GM12878 (cell line): Measurements from ENCODE around the gene FREM2. TPM values are rescaled to one million over a fixed set of nuclear protein-coding genes. Genes with fewer than 3 reads are reported as not detected.

Experiments used
- ATAC-seq: fragments of 200-7000 bp; cut with Tn5 transposase; 3 replicates; pipeline ENCODE4 v1.9.1; 2020; ENCODE audit warnings: mild to moderate bottlenecking, moderate library complexity
- BruUV-seq: library from RNA; stranded (reverse); fragments of 400-500 nt; replicated peaks from 2 replicates; lab custom pipeline; 2021; lab: Mats Ljungman, UMichigan
- CTCF ChIA-PET: fragments of 300-600 bp; sonication (Branson Sonifier 250); formaldehyde crosslinking; extraction: SDS; loops from one replicate; lab custom pipeline; 2021; ENCODE audit warnings: inconsistent platforms; lab: Yijun Ruan, JAX
- POLR2A ChIA-PET: fragments of 350-600 bp; formaldehyde crosslinking; extraction: SDS; loops from one replicate; lab custom pipeline; 2021; ENCODE audit warnings: inconsistent platforms; lab: Charles Lee
- RAD21 ChIA-PET: fragments of 300-600 bp; sonication (Branson Sonifier 250); formaldehyde crosslinking; loops from one replicate; lab custom pipeline; 2023; ENCODE audit warnings: antibody characterized with exemption; ENCODE audit not compliant: unreplicated experiment; lab: Charles Lee
- SMC1A ChIA-PET: fragments of 300-600 bp; sonication (Branson Sonifier 250); formaldehyde crosslinking; loops from one replicate; lab custom pipeline; 2023; ENCODE audit not compliant: unreplicated experiment, uncharacterized antibody; lab: Charles Lee
- DNase-seq: peaks from one replicate; pipeline ENCODE4 v3.0.0-alpha.2; 2011; ENCODE audit warnings: low read depth, low spot score
- FAIRE-seq: peaks from 3 replicates; lab custom pipeline; 2011; peaks lifted over from hg19 to GRCh38; lab: Jason Lieb, UNC
- H2AFZ ChIP-seq: 2 replicates; pipeline ENCODE4 v1.6.0; 2011; ENCODE audit warnings: low read depth, low read length, control low read depth; ENCODE audit not compliant: control insufficient read depth
- H3K27ac ChIP-seq: 2 replicates; pipeline ENCODE4 v1.5.1; 2011; ENCODE audit warnings: control low read depth; ENCODE audit not compliant: control insufficient read depth, insufficient read depth
- H3K27me3 ChIP-seq, 2 experiments: replicated peaks in 1 of 2; 2 replicates each; pipeline versions ENCODE4 v1.6.0 to v1.6.1; 2011; ENCODE audit warnings: low read length in 1 of 2; ENCODE audit not compliant: control insufficient read depth in 2 of 2, insufficient read depth in 2 of 2
- H3K36me3 ChIP-seq, 2 experiments: 2 replicates each; pipeline ENCODE4 v1.5.1; 2011; ENCODE audit warnings: low read length in 1 of 2; ENCODE audit not compliant: control insufficient read depth in 2 of 2, insufficient read depth in 2 of 2
- H3K4me1 ChIP-seq: 2 replicates; pipeline ENCODE4 v1.6.1; 2011; ENCODE audit warnings: mild to moderate bottlenecking, low read length, moderate library complexity, mixed read lengths; ENCODE audit not compliant: control insufficient read depth, insufficient read depth
- H3K4me2 ChIP-seq: 2 replicates; pipeline ENCODE4 v1.6.0; 2011; ENCODE audit warnings: control low read depth; ENCODE audit not compliant: control insufficient read depth, insufficient read depth
- H3K4me3 ChIP-seq: fragments of 200-600 bp; sonication (generic); 2 replicates; pipeline ENCODE4 v1.5.1; 2016
- H3K79me2 ChIP-seq: 2 replicates; pipeline ENCODE4 v1.6.0; 2011; ENCODE audit warnings: low read length; ENCODE audit not compliant: control insufficient read depth, insufficient read depth
- H3K9ac ChIP-seq: 2 replicates; pipeline ENCODE4 v1.8.0; 2011; ENCODE audit warnings: low read length, control low read depth, mixed read lengths; ENCODE audit not compliant: control insufficient read depth, insufficient read depth
- H3K9me3 ChIP-seq: replicated peaks from 3 replicates; pipeline ENCODE4 v1.5.1; 2011; ENCODE audit warnings: mild to moderate bottlenecking, low read length; ENCODE audit not compliant: control insufficient read depth, insufficient read depth
- H4K20me1 ChIP-seq: 2 replicates; pipeline ENCODE4 v1.6.0; 2011; ENCODE audit not compliant: control insufficient read depth, insufficient read depth
- EP300 ChIP-seq, 2 experiments: fragments of 150-350 bp in 1 of 2; IDR thresholded peaks; 2 replicates each; pipeline ENCODE4 v1.6.1; 2011 to 2012; ENCODE audit warnings: low read depth in 2 of 2, low read length in 2 of 2, borderline replicate concordance in 1 of 2, improper control_type of control experiment in 1 of 2, inconsistent platforms in 1 of 2; ENCODE audit not compliant: control insufficient read depth in 1 of 2
- MYB ChIP-seq: fragments of 150-350 bp; IDR thresholded peaks from 2 replicates; pipeline ENCODE4 v1.6.1; 2014; ENCODE audit warnings: mild to moderate bottlenecking, low read depth, low read length, borderline replicate concordance
- WGBS: methylation state at CpG from one replicate; pipeline ENCODE4 v1.1.6; 2016; ENCODE audit warnings: low lambda C conversion rate; ENCODE audit not compliant: insufficient replicate concordance, insufficient coverage; ENCODE audit errors: missing lambda C conversion rate; 5-methylcytosine and 5-hydroxymethylcytosine counted together
- in situ Hi-C: fragments of 300-500 bp; cut with MboI; formaldehyde crosslinking; loops from 9 replicates; pipeline ENCODE4 v1.14.3; 2018; ENCODE audit warnings: mixed read lengths
- intact Hi-C: fragments of 100-400 bp; cut with micrococcal nuclease; formaldehyde crosslinking; loops from one replicate; pipeline ENCODE4 v1.14.2; 2022; ENCODE audit not compliant: unreplicated experiment
- polyA plus RNA-seq, 11 experiments: library from polyadenylated mRNA; depleted of rRNA in 4 of 11; unstranded in 6 of 11; stranded (reverse) in 5 of 11; fragments of >200 nt; fragmentation: Nextera tagmentation in 4 of 11; fragmentation: Illumina TruSeq in 1 of 11; extraction: Ambion mirVana in 4 of 11; extraction: Trizol in 1 of 11; gene quantifications; 1 replicate in 1 of 11; 2 replicates in 10 of 11; pipeline versions ENCODE4 v1.2.1 to v1.2.3, GENCODE V29; 2011 to 2016; ENCODE audit warnings: inconsistent platforms in 2 of 11, missing spikeins in 2 of 11, low read depth in 1 of 11
- total RNA-seq, 4 experiments: library from RNA; depleted of rRNA in 3 of 4; stranded (reverse); fragments of >200 nt in 3 of 4; fragmentation: Illumina TruSeq in 1 of 4; extraction: Trizol in 1 of 4; gene quantifications; 2 replicates each; pipeline versions ENCODE4 v1.2.1 to v1.2.3, GENCODE V29; 2013 to 2021
- TF ChIP-seq, protein P1 (sequence below): fragments of 450-650 bp; IDR thresholded peaks from 2 replicates; pipeline ENCODE4 v1.6.1; 2017; ENCODE audit warnings: mild to moderate bottlenecking, moderate library complexity
- TF ChIP-seq, protein P2 (sequence below): IDR thresholded peaks from 2 replicates; pipeline ENCODE4 v1.6.1; 2012; ENCODE audit warnings: low read depth, low read length, improper control_type of control experiment
- TF ChIP-seq, protein P3 (sequence below): fragments of 450-650 bp; IDR thresholded peaks from 2 replicates; pipeline ENCODE4 v1.6.1; 2014; ENCODE audit warnings: mild to moderate bottlenecking

FREM2 gene
- total and polyA plus RNA-seq, 10 of the 15 experiments (the other 5 are each of a cell fraction or from before 2014, with no cell fraction given), result 0.02 to 0.12 (median 0.05) TPM; not detected in 2

DNA sequence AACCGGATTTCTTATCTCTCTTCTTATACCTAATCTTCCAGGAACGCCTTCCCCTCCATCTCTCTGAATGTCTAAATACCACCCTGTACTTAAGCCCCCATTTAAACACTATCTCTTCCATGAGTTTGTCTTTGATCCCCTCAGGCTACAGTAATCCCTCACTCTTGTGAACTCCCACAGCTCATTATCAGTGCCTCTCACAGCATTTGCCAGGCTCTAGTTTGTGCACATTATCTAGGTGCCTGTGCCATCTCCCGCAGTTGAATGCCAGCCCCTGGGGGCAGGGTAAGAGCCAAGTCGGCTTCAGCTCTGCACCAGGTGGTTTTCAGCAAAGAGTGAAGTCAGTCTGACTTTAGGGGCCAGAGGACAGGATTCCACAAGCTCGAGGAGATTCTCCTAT lies 71.4 kb downstream of the FREM2 start (continued):
- TF ChIP-seq, protein P1, sequence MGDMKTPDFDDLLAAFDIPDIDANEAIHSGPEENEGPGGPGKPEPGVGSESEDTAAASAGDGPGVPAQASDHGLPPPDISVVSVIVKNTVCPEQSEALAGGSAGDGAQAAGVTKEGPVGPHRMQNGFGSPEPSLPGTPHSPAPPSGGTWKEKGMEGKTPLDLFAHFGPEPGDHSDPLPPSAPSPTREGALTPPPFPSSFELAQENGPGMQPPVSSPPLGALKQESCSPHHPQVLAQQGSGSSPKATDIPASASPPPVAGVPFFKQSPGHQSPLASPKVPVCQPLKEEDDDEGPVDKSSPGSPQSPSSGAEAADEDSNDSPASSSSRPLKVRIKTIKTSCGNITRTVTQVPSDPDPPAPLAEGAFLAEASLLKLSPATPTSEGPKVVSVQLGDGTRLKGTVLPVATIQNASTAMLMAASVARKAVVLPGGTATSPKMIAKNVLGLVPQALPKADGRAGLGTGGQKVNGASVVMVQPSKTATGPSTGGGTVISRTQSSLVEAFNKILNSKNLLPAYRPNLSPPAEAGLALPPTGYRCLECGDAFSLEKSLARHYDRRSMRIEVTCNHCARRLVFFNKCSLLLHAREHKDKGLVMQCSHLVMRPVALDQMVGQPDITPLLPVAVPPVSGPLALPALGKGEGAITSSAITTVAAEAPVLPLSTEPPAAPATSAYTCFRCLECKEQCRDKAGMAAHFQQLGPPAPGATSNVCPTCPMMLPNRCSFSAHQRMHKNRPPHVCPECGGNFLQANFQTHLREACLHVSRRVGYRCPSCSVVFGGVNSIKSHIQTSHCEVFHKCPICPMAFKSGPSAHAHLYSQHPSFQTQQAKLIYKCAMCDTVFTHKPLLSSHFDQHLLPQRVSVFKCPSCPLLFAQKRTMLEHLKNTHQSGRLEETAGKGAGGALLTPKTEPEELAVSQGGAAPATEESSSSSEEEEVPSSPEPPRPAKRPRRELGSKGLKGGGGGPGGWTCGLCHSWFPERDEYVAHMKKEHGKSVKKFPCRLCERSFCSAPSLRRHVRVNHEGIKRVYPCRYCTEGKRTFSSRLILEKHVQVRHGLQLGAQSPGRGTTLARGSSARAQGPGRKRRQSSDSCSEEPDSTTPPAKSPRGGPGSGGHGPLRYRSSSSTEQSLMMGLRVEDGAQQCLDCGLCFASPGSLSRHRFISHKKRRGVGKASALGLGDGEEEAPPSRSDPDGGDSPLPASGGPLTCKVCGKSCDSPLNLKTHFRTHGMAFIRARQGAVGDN, result no peak
- TF ChIP-seq EP300 (IDR thresholded peaks at IDR 0.05; ENCODE audit: borderline replicate concordance in 1 of 2, control insufficient read depth in 1 of 2, low read depth in 2 of 2, low read length in 2 of 2) (no peak), MYB (no peak)
- TF ChIP-seq, protein P2, sequence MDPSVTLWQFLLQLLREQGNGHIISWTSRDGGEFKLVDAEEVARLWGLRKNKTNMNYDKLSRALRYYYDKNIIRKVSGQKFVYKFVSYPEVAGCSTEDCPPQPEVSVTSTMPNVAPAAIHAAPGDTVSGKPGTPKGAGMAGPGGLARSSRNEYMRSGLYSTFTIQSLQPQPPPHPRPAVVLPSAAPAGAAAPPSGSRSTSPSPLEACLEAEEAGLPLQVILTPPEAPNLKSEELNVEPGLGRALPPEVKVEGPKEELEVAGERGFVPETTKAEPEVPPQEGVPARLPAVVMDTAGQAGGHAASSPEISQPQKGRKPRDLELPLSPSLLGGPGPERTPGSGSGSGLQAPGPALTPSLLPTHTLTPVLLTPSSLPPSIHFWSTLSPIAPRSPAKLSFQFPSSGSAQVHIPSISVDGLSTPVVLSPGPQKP, result no peak

DNA sequence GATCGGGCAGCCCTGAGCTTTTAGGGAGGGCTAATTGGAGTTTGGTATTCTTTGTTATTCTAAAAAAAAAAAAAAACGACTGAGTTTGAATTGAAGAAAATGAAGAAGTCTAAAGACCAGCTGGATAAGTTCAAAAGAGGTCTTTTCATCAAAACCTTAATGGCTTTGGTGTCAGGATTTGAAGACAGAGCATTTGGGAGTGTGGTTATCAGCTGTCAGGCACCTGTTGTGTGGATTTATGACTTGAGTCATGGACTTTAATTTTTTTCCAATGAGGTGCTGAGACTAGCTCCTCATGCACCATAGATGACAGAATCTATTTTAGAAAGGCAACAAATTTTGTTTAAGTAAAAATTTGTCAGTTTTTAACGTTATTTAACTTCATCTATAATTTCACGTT lies 72.5 kb downstream of the FREM2 start:
- 64% methylated on average over 3 of the region's 4 CpGs for WGBS
- DNase-seq (no peak), FAIRE-seq (no peak), ATAC-seq (no peak)
- CTCF ChIA-PET, result interaction anchor here (1.7 to 5.7 kb wide), 2 partner anchors 73 to 114 kb away, joined by 4 to 25 read pairs; no protein-coding TSS in a partner anchor
- H2AFZ ChIP-seq, result no peak overlapping the region
- SMC1A ChIA-PET, result interaction anchor here (1.4 to 2.6 kb wide), 3 partner anchors 12 to 68 kb away, joined by 3 to 7 read pairs (median 5); no protein-coding TSS in a partner anchor
- in situ Hi-C loops, result no loop called here
- POLR2A ChIA-PET, result no interaction called here
- H3K27me3 ChIP-seq, result peaks cover 0 to 3% of the 10 kb centered on the region in 2 experiments; a peak in 1 of 4 replicates
- no peak overlapping the region for H3K4me2 ChIP-seq
- TF ChIP-seq, protein P3, sequence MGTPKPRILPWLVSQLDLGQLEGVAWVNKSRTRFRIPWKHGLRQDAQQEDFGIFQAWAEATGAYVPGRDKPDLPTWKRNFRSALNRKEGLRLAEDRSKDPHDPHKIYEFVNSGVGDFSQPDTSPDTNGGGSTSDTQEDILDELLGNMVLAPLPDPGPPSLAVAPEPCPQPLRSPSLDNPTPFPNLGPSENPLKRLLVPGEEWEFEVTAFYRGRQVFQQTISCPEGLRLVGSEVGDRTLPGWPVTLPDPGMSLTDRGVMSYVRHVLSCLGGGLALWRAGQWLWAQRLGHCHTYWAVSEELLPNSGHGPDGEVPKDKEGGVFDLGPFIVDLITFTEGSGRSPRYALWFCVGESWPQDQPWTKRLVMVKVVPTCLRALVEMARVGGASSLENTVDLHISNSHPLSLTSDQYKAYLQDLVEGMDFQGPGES, result no peak
- no peaks in the 10 kb centered on the region for H3K79me2 ChIP-seq
- H3K27ac ChIP-seq, result no peak overlapping the region
- H4K20me1 ChIP-seq, result no peaks in the 10 kb centered on the region
- intact Hi-C loops, result no loop called here
- H3K4me3 ChIP-seq, result no peak overlapping the region
- BruUV-seq, result no TSS peak
- RAD21 ChIA-PET, result interaction anchor here (0.6 to 1.7 kb wide), 2 partner anchors 114 to 860 kb away, joined by 4 to 5 read pairs; no protein-coding TSS in a partner anchor
- no peaks in the 10 kb centered on the region for H3K9me3 ChIP-seq
- H3K36me3 ChIP-seq, result no peaks in the 10 kb centered on the region
- no peaks in the 10 kb centered on the region for H3K4me1 ChIP-seq
- H3K9ac ChIP-seq, result no peak overlapping the region
